ENCODE results near the gene LITAFD.
"Not testable (repeated sequence)": the region's sequence is repeated elsewhere in the genome, so short reads cannot be mapped to it uniquely, and the experiment has no call there.

- TF ChIP-seq POLR2A, CTCF (IDR thresholded peaks at IDR 0.05): not testable (repeated sequence)
Measured at GRCh38 chr16:8842016-8842415, 40.1 kb upstream of the LITAFD start.
